ENCODE measurements around the gene S100A5.

Gene S100A5

GRCh38 chr1:153503766-153504165, 37.0 kb downstream of the S100A5 start:
- no peak for DNase-seq

GRCh38 chr1:153498746-153499145, 42.0 kb downstream of the S100A5 start:
- no peak for DNase-seq

- DNase-seq: no peak
These were observed 45.2 kb downstream of the S100A5 start for GRCh38 chr1:153495536-153495935.

GRCh38 chr1:153494976-153495535, 45.7 kb downstream of the S100A5 start:
- peak; percentile 79 to 96 for DNase-seq

- no peak for DNase-seq
These were observed 47.3 kb downstream of the S100A5 start for GRCh38 chr1:153493343-153493960.

GRCh38 chr1:153490272-153491051, 50.3 kb downstream of the S100A5 start:
- DNase-seq: peak in 1 of 2 experiments; percentile 13

- DNase-seq: no peak
These were observed 52.0 kb downstream of the S100A5 start for GRCh38 chr1:153488731-153489130.

- no peak for DNase-seq
These were observed 53.0 kb downstream of the S100A5 start for GRCh38 chr1:153487707-153488106.
